Tibial nerve (tissue), 4 donors: ENCODE measurements around the gene CYP11A1. TPM values are rescaled to one million over a fixed set of nuclear protein-coding genes. Genes with fewer than 3 reads are reported as not detected.
A peak's percentile ranks its signal among the peaks of the same experiment; 100 is the strongest.

Experiments used
- DNase-seq, 2 donors: peaks; one replicate each; pipeline ENCODE4 v3.0.0-alpha.2; 2019; ENCODE audit warnings: low spot score in 2 of 2
- H3K27ac ChIP-seq, 4 donors: fragments of 200-600 bp; sonication (generic) in 3 of 4; one replicate each; pipeline ENCODE4 v1.5.1; 2017 to 2019; ENCODE audit warnings: mild to moderate bottlenecking in 1 of 4
- H3K27me3 ChIP-seq, 2 donors: fragments of 200-600 bp; sonication (generic) in 1 of 2; one replicate each; pipeline versions ENCODE4 v1.5.1 to v1.6.0; 2017 to 2019
- H3K36me3 ChIP-seq, 3 donors: fragments of 200-600 bp; sonication (generic); one replicate each; pipeline ENCODE4 v1.5.1; 2018 to 2019
- H3K4me1 ChIP-seq, 4 donors: fragments of 200-600 bp; sonication (generic) in 3 of 4; one replicate each; pipeline ENCODE4 v1.5.1; 2017 to 2019
- H3K4me3 ChIP-seq, 4 donors: fragments of 200-600 bp; sonication (generic) in 3 of 4; one replicate each; pipeline ENCODE4 v1.5.1; 2017 to 2019; ENCODE audit warnings: mild to moderate bottlenecking in 1 of 4, moderate library complexity in 1 of 4
- H3K9me3 ChIP-seq, 4 donors: fragments of 200-600 bp; sonication (generic) in 3 of 4; one replicate each; pipeline ENCODE4 v1.5.1; 2017 to 2019
- CTCF ChIP-seq, 5 experiments: fragments of 200-600 bp in 3 of 5; fragments of 450-650 bp in 2 of 5; sonication (generic) in 3 of 5; IDR thresholded peaks; one replicate each; pipeline ENCODE4 v1.5.1; 2016 to 2019; ENCODE audit warnings: antibody characterized with exemption in 5 of 5, mild to moderate bottlenecking in 3 of 5, moderate library complexity in 2 of 5
- EP300 ChIP-seq, 2 donors: sonication (generic); formaldehyde crosslinking; IDR thresholded peaks; one replicate each; pipeline ENCODE4 v1.6.1; 2017; ENCODE audit warnings: antibody characterized with exemption in 2 of 2, mild to moderate bottlenecking in 1 of 2
- POLR2A ChIP-seq, 2 donors: fragments of 450-650 bp; IDR thresholded peaks; one replicate each; pipeline ENCODE4 v1.6.1; 2017; ENCODE audit warnings: antibody characterized with exemption in 2 of 2, mild to moderate bottlenecking in 2 of 2, moderate library complexity in 2 of 2
- WGBS, 2 donors: methylation state at CpG; one replicate each; pipeline ENCODE4 v1.1.5; 2018; 5-methylcytosine and 5-hydroxymethylcytosine counted together
- total RNA-seq, 4 donors: library from RNA; depleted of rRNA; stranded (reverse); fragments of >200 nt; gene quantifications; one replicate each; pipeline ENCODE4 v1.1.0, GENCODE V29; 2016

Gene CYP11A1
- total RNA-seq, 4 donors from 2014 or later: 2.4 to 5.7 (median 4.1) TPM

- no peaks in the 10 kb centered on the region for H3K36me3 ChIP-seq
- peak overlapping the region in 1 of 4 donors; percentile 12 for H3K27ac ChIP-seq
- 78% methylated on average over 13 to 17 of the region's 17 CpGs for WGBS, 2 donors
- no peak for DNase-seq
- H3K27me3 ChIP-seq: no peaks in the 10 kb centered on the region
- peaks cover 0 to 10% (median 3%) of the 10 kb centered on the region in 4 donors for H3K4me1 ChIP-seq
- TF ChIP-seq CTCF (IDR thresholded peaks at IDR 0.05) (no peak), POLR2A (IDR thresholded peaks at IDR 0.05) (no peak), EP300 (IDR thresholded peaks at IDR 0.05) (no peak)
- no peaks in the 10 kb centered on the region for H3K9me3 ChIP-seq
- H3K4me3 ChIP-seq: no peak overlapping the region
Observed at GRCh38 chr15:74395319-74396145, 28.1 kb upstream of the CYP11A1 start.

DNA sequence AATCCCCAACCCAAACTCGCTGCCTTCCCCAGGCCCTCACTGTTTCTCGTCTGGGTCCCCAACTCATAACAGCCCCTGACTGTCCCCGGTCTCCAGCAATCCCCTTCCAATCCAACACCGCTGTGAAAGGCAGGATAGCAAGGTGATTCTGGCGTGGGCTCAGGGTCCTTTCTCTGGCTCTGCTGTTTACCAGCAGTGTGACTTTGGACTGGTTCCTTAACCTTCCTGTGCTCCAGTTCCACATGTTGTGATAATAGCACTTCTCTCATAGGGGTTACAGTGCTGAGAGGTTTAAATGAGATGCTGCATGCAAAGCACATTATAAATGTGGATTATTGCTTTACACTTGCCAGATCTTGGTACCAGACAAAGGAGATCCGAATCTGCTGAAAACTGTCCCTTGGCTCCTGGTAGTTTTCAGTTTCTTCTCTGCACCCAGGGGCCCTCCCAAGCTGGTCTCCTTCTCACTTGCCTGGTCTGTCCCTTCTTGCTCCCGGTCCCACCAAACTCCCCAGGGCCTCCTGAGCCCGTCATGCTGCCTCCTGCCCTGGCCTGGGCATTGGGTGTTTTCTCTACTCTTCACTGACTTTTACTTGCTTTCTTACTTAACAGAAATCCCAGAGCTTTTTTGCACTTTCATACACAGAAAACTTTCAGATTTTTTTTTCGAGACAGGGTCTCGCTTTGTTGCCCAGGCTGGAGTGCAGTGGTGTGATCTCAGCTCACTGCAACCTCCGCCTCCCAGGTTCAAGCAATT, 26.8 kb upstream of the CYP11A1 start:
- Histone ChIP-seq H3K4me3 (no peak overlapping the region), H3K27ac (no peak overlapping the region), H3K9me3 (no peaks in the 10 kb centered on the region), H3K27me3 (no peaks in the 10 kb centered on the region), H3K36me3 (no peaks in the 10 kb centered on the region), H3K4me1 (peaks cover 0 to 10% (median under 1%) of the 10 kb centered on the region in 4 donors)
- DNase-seq: no peak
- 89 to 92% methylated on average over 11 of the region's 11 CpGs for WGBS, 2 donors
- no peak for TF ChIP-seq CTCF (IDR thresholded peaks at IDR 0.05)
- TF ChIP-seq POLR2A (IDR thresholded peaks at IDR 0.05): no peak
- TF ChIP-seq EP300 (IDR thresholded peaks at IDR 0.05): no peak

- no peak overlapping the region for H3K27ac ChIP-seq
- WGBS, 2 donors: 91 to 93% methylated on average over 13 of the region's 13 CpGs
- DNase-seq: no peak
- no peak for TF ChIP-seq POLR2A (IDR thresholded peaks at IDR 0.05)
- no peak for TF ChIP-seq EP300 (IDR thresholded peaks at IDR 0.05)
- no peak for TF ChIP-seq CTCF (IDR thresholded peaks at IDR 0.05)
- H3K4me1 ChIP-seq: peaks cover 0 to 10% (median 0%) of the 10 kb centered on the region in 4 donors
- H3K9me3 ChIP-seq: no peaks in the 10 kb centered on the region
- no peaks in the 10 kb centered on the region for H3K27me3 ChIP-seq
- no peak overlapping the region for H3K4me3 ChIP-seq
- no peaks in the 10 kb centered on the region for H3K36me3 ChIP-seq
Observed at GRCh38 chr15:74393423-74393822, 26.0 kb upstream of the CYP11A1 start.

GRCh38 chr15:74392902-74393301, 25.5 kb upstream of the CYP11A1 start:
- DNase-seq: no peak

More at GRCh38 chr15:74392902-74393301, 25.5 kb upstream of the CYP11A1 start:
- H3K36me3 ChIP-seq: no peaks in the 10 kb centered on the region
- H3K27me3 ChIP-seq: no peaks in the 10 kb centered on the region
- 80 to 84% methylated on average over 7 of the region's 7 CpGs for WGBS, 2 donors
- TF ChIP-seq POLR2A (IDR thresholded peaks at IDR 0.05) (no peak), CTCF (IDR thresholded peaks at IDR 0.05) (no peak), EP300 (IDR thresholded peaks at IDR 0.05) (no peak)
- H3K4me3 ChIP-seq: no peak overlapping the region
- no peak overlapping the region for H3K27ac ChIP-seq
- peaks cover 0 to 10% (median 0%) of the 10 kb centered on the region in 4 donors for H3K4me1 ChIP-seq
- no peaks in the 10 kb centered on the region for H3K9me3 ChIP-seq
